KG1 (cell line): Measurements from ENCODE around the gene PSMB7.
"Not testable (repeated sequence)": the region's sequence is repeated elsewhere in the genome, so short reads cannot be mapped to it uniquely, and the experiment has no call there.

Experiments used
- DNase-seq: peaks from one replicate; lab custom pipeline; 2025; lab: John Stamatoyannopoulos, UW

Gene PSMB7

GRCh38 chr9:124442826-124443225, 27.6 kb upstream of the PSMB7 start:
- DNase-seq = no peak

GRCh38 chr9:124442379-124442778, 27.1 kb upstream of the PSMB7 start:
- no peak for DNase-seq

GRCh38 chr9:124441291-124441690, 26.0 kb upstream of the PSMB7 start:
- no peak for DNase-seq

GRCh38 chr9:124440786-124441185, 25.5 kb upstream of the PSMB7 start:
- no peak for DNase-seq

GRCh38 chr9:124439686-124440243, 24.5 kb upstream of the PSMB7 start:
- DNase-seq = no peak

GRCh38 chr9:124439086-124439485, 23.8 kb upstream of the PSMB7 start:
- no peak for DNase-seq

- no peak for DNase-seq
These were observed 22.8 kb upstream of the PSMB7 start for GRCh38 chr9:124438091-124438490.

- no peak for DNase-seq
These were observed 21.8 kb upstream of the PSMB7 start for GRCh38 chr9:124437086-124437485.

- no peak for DNase-seq
These were observed 21.1 kb upstream of the PSMB7 start for GRCh38 chr9:124436320-124436719.

- no peak for DNase-seq
These were observed 14.3 kb upstream of the PSMB7 start for GRCh38 chr9:124429530-124429867.

- DNase-seq = no peak
These were observed 13.7 kb upstream of the PSMB7 start for GRCh38 chr9:124428751-124429529.

GRCh38 chr9:124427281-124427680, 12.0 kb upstream of the PSMB7 start:
- no peak for DNase-seq

- no peak for DNase-seq
These were observed 11.1 kb upstream of the PSMB7 start for GRCh38 chr9:124426361-124426760.

- not testable (repeated sequence) for DNase-seq
These were observed 10.5 kb upstream of the PSMB7 start for GRCh38 chr9:124425733-124426132.

- no peak for DNase-seq
These were observed 8.3 kb upstream of the PSMB7 start for GRCh38 chr9:124423591-124423990.

- DNase-seq = no peak
These were observed 7.9 kb upstream of the PSMB7 start for GRCh38 chr9:124423155-124423554.

- DNase-seq = no peak
These were observed 5.8 kb upstream of the PSMB7 start for GRCh38 chr9:124420991-124421543.

- no peak for DNase-seq
These were observed 4.7 kb upstream of the PSMB7 start for GRCh38 chr9:124419832-124420489.

GRCh38 chr9:124415852-124416484, 726 bp upstream of the PSMB7 start:
- DNase-seq = no peak

- DNase-seq = no peak
These were observed 630 bp downstream of the PSMB7 start for GRCh38 chr9:124414612-124415011.

GRCh38 chr9:124412228-124412575, 3.0 kb downstream of the PSMB7 start:
- DNase-seq = no peak

- no peak for DNase-seq
These were observed 3.6 kb downstream of the PSMB7 start for GRCh38 chr9:124411514-124412227.
